GM12878 (cell line): ENCODE results near the gene CCDC187. TPM values are rescaled to one million over a fixed set of nuclear protein-coding genes. Genes with fewer than 3 reads are reported as not detected.

ENCODE experiments used
- ATAC-seq: fragments of 200-7000 bp; cut with Tn5 transposase; 3 replicates; pipeline ENCODE4 v1.9.1; 2020; ENCODE audit warnings: mild to moderate bottlenecking, moderate library complexity
- BruUV-seq: library from RNA; stranded (reverse); fragments of 400-500 nt; replicated peaks from 2 replicates; lab custom pipeline; 2021; lab: Mats Ljungman, UMichigan
- CTCF ChIA-PET: fragments of 300-600 bp; sonication (Branson Sonifier 250); formaldehyde crosslinking; extraction: SDS; loops from one replicate; lab custom pipeline; 2021; ENCODE audit warnings: inconsistent platforms; lab: Yijun Ruan, JAX
- POLR2A ChIA-PET: fragments of 350-600 bp; formaldehyde crosslinking; extraction: SDS; loops from one replicate; lab custom pipeline; 2021; ENCODE audit warnings: inconsistent platforms; lab: Charles Lee
- RAD21 ChIA-PET: fragments of 300-600 bp; sonication (Branson Sonifier 250); formaldehyde crosslinking; loops from one replicate; lab custom pipeline; 2023; ENCODE audit warnings: antibody characterized with exemption; ENCODE audit not compliant: unreplicated experiment; lab: Charles Lee
- SMC1A ChIA-PET: fragments of 300-600 bp; sonication (Branson Sonifier 250); formaldehyde crosslinking; loops from one replicate; lab custom pipeline; 2023; ENCODE audit not compliant: unreplicated experiment, uncharacterized antibody; lab: Charles Lee
- DNase-seq: peaks from one replicate; pipeline ENCODE4 v3.0.0-alpha.2; 2011; ENCODE audit warnings: low read depth, low spot score
- FAIRE-seq: peaks from 3 replicates; lab custom pipeline; 2011; peaks lifted over from hg19 to GRCh38; lab: Jason Lieb, UNC
- H2AFZ ChIP-seq: 2 replicates; pipeline ENCODE4 v1.6.0; 2011; ENCODE audit warnings: low read depth, low read length, control low read depth; ENCODE audit not compliant: control insufficient read depth
- H3K27ac ChIP-seq: 2 replicates; pipeline ENCODE4 v1.5.1; 2011; ENCODE audit warnings: control low read depth; ENCODE audit not compliant: control insufficient read depth, insufficient read depth
- H3K27me3 ChIP-seq, 2 experiments: replicated peaks in 1 of 2; 2 replicates each; pipeline versions ENCODE4 v1.6.0 to v1.6.1; 2011; ENCODE audit warnings: low read length in 1 of 2; ENCODE audit not compliant: control insufficient read depth in 2 of 2, insufficient read depth in 2 of 2
- H3K36me3 ChIP-seq, 2 experiments: 2 replicates each; pipeline ENCODE4 v1.5.1; 2011; ENCODE audit warnings: low read length in 1 of 2; ENCODE audit not compliant: control insufficient read depth in 2 of 2, insufficient read depth in 2 of 2
- H3K4me1 ChIP-seq: 2 replicates; pipeline ENCODE4 v1.6.1; 2011; ENCODE audit warnings: mild to moderate bottlenecking, low read length, moderate library complexity, mixed read lengths; ENCODE audit not compliant: control insufficient read depth, insufficient read depth
- H3K4me2 ChIP-seq: 2 replicates; pipeline ENCODE4 v1.6.0; 2011; ENCODE audit warnings: control low read depth; ENCODE audit not compliant: control insufficient read depth, insufficient read depth
- H3K4me3 ChIP-seq: fragments of 200-600 bp; sonication (generic); 2 replicates; pipeline ENCODE4 v1.5.1; 2016
- H3K79me2 ChIP-seq: 2 replicates; pipeline ENCODE4 v1.6.0; 2011; ENCODE audit warnings: low read length; ENCODE audit not compliant: control insufficient read depth, insufficient read depth
- H3K9ac ChIP-seq: 2 replicates; pipeline ENCODE4 v1.8.0; 2011; ENCODE audit warnings: low read length, control low read depth, mixed read lengths; ENCODE audit not compliant: control insufficient read depth, insufficient read depth
- H3K9me3 ChIP-seq: replicated peaks from 3 replicates; pipeline ENCODE4 v1.5.1; 2011; ENCODE audit warnings: mild to moderate bottlenecking, low read length; ENCODE audit not compliant: control insufficient read depth, insufficient read depth
- H4K20me1 ChIP-seq: 2 replicates; pipeline ENCODE4 v1.6.0; 2011; ENCODE audit not compliant: control insufficient read depth, insufficient read depth
- CEBPZ ChIP-seq: fragments of 150-350 bp; IDR thresholded peaks from 2 replicates; pipeline ENCODE4 v1.6.1; 2016; ENCODE audit warnings: low read depth, low read length
- ZNF687 ChIP-seq: fragments of 450-650 bp; IDR thresholded peaks from 2 replicates; pipeline ENCODE4 v1.6.1; 2017; ENCODE audit warnings: mild to moderate bottlenecking, moderate library complexity
- WGBS: methylation state at CpG from one replicate; pipeline ENCODE4 v1.1.6; 2016; ENCODE audit warnings: low lambda C conversion rate; ENCODE audit not compliant: insufficient replicate concordance, insufficient coverage; ENCODE audit errors: missing lambda C conversion rate; 5-methylcytosine and 5-hydroxymethylcytosine counted together
- in situ Hi-C: fragments of 300-500 bp; cut with MboI; formaldehyde crosslinking; loops from 9 replicates; pipeline ENCODE4 v1.14.3; 2018; ENCODE audit warnings: mixed read lengths
- intact Hi-C: fragments of 100-400 bp; cut with micrococcal nuclease; formaldehyde crosslinking; loops from one replicate; pipeline ENCODE4 v1.14.2; 2022; ENCODE audit not compliant: unreplicated experiment
- polyA plus RNA-seq, 11 experiments: library from polyadenylated mRNA; depleted of rRNA in 4 of 11; unstranded in 6 of 11; stranded (reverse) in 5 of 11; fragments of >200 nt; fragmentation: Nextera tagmentation in 4 of 11; fragmentation: Illumina TruSeq in 1 of 11; extraction: Ambion mirVana in 4 of 11; extraction: Trizol in 1 of 11; gene quantifications; 1 replicate in 1 of 11; 2 replicates in 10 of 11; pipeline versions ENCODE4 v1.2.1 to v1.2.3, GENCODE V29; 2011 to 2016; ENCODE audit warnings: inconsistent platforms in 2 of 11, missing spikeins in 2 of 11, low read depth in 1 of 11
- total RNA-seq, 4 experiments: library from RNA; depleted of rRNA in 3 of 4; stranded (reverse); fragments of >200 nt in 3 of 4; fragmentation: Illumina TruSeq in 1 of 4; extraction: Trizol in 1 of 4; gene quantifications; 2 replicates each; pipeline versions ENCODE4 v1.2.1 to v1.2.3, GENCODE V29; 2013 to 2021

Gene CCDC187
- total and polyA plus RNA-seq, 10 of the 15 experiments (the other 5 are each of a cell fraction or from before 2014, with no cell fraction given) = 0.04 to 0.23 (median 0.04) TPM; not detected in 7

- no peaks in the 10 kb centered on the region for H4K20me1 ChIP-seq
- CTCF ChIA-PET = no interaction called here
- WGBS = 94% methylated on average over 26 of the region's 31 CpGs
- DNase-seq = no peak
- H3K4me2 ChIP-seq = no peak overlapping the region
- H3K9ac ChIP-seq = no peak overlapping the region
- SMC1A ChIA-PET = no interaction called here
- POLR2A ChIA-PET = no interaction called here
- no peaks in the 10 kb centered on the region; the same call in 1 of the 2 replicates for H3K79me2 ChIP-seq
- peaks cover 6 to 19% of the 10 kb centered on the region in 2 experiments; a peak in 3 of 4 replicates for H3K36me3 ChIP-seq
- TF ChIP-seq ZNF687 = no peak
- no peak for TF ChIP-seq CEBPZ
- no TSS peak for BruUV-seq
- H3K4me1 ChIP-seq = no peaks in the 10 kb centered on the region
- no peak overlapping the region for H3K4me3 ChIP-seq
- H3K27ac ChIP-seq = no peak overlapping the region
- intact Hi-C loops (no loop called here), in situ Hi-C loops (no loop called here)
- no peaks in the 10 kb centered on the region for H3K9me3 ChIP-seq
- ATAC-seq = no peak
- no peak overlapping the region for H2AFZ ChIP-seq
- RAD21 ChIA-PET = interaction anchor here (0.5 kb wide), 1 partner anchor 611 kb away, joined by 3 read pairs; no protein-coding TSS in a partner anchor
- H3K27me3 ChIP-seq = no peaks in the 10 kb centered on the region
- FAIRE-seq = no peak
These were observed 72.2 kb downstream of the CCDC187 start for GRCh38 chr9:136231478-136232297.
